ENCODE measurements around the gene FMO1. TPM values are rescaled to one million over a fixed set of nuclear protein-coding genes. Genes with fewer than 3 reads are reported as not detected.
"Not testable (repeated sequence)": the region's sequence is repeated elsewhere in the genome, so short reads cannot be mapped to it uniquely, and the experiment has no call there.

The FMO1 gene, protein sequence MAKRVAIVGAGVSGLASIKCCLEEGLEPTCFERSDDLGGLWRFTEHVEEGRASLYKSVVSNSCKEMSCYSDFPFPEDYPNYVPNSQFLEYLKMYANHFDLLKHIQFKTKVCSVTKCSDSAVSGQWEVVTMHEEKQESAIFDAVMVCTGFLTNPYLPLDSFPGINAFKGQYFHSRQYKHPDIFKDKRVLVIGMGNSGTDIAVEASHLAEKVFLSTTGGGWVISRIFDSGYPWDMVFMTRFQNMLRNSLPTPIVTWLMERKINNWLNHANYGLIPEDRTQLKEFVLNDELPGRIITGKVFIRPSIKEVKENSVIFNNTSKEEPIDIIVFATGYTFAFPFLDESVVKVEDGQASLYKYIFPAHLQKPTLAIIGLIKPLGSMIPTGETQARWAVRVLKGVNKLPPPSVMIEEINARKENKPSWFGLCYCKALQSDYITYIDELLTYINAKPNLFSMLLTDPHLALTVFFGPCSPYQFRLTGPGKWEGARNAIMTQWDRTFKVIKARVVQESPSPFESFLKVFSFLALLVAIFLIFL
- not detected in 2 replicates for total RNA-seq (2014; rRNA removed; shearing (Covaris generic))

DNA sequence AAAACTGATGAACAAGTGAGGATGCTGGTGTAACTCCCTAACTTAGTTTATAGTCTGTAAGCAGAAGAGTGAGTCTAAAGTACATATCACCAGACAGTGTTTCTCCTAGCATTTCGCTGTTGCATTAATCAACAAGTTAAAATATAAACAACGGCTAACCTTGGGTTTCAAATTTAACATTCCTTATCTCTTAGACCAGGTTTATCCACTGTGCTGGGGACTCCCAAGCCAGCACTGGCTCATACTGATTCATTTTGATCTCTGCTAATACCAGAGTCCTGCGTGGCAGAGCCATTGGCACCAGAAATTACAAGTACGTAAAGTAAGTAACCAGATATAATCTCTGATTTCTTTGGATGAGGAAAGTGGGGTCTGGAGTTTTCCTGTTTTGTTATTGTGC lies at the start of gene FMO1:
TSS of gene FMO1 (plus strand) at position 193 of the 400 bp plus-strand sequence. CDS start 9,594 bp downstream, outside the sequence.
- no peak for DNase-seq (ENCODE audit: low read depth)

DNA sequence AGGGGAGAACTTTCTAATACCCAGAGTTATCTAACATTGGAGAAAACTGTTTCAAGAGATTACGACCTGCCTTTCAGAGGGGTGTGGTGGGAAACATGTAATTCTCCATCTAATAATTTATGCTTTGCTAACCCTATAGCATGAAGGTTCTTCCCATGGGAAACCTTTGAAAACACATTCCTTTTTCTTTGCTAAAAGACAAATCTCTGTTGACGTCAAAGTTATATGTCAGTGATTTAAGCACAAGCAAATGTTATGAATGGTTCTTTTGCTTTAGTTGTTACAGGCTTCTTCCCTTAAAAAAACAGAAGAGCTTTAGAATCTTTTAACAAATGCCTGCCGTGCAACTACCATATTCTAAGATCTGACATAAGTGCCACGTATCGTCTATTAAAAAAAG lies 44.0 kb upstream of the FMO1 start:
- no peak for DNase-seq (ENCODE audit: low read depth)

DNA sequence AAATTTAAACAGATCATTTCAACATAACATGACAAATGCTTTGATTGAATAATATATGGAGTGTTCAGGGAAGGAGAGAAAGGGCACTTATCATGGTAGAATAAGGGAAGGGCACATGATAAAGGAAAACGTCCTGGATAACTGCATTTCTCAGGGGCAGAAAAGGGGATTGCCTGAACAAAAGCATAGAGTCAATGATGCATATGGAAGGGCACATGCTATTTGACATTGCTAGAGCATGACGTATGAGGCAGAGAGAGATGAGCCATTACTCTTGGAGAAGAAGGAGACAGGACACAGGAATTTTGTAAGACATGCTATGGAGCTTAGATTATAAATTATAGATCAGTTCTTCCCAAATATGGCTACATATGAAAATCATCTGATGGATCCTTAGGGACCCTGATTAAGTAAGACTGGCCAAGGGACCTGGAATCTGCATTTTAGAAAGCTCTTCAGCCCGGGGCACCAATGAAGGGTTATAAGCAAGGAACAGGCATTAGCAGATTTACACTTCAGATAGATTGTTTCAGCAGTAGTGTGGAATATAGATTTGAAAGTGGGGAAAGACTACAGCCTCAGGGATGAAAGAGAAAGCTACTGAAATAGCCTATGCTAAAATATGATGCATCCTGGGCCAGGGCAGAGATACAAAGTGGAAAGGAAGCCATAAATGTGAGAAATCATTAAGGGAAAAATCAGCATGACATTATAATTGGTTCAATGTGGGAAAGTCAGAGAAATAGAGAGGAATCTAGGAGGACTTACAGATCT lies 41.9 kb upstream of the FMO1 start:
- no peak for DNase-seq (ENCODE audit: low read depth)

- DNase-seq (ENCODE audit: low read depth), result no peak
Measured at GRCh38 chr1:171206978-171207355, 41.3 kb upstream of the FMO1 start.

DNA sequence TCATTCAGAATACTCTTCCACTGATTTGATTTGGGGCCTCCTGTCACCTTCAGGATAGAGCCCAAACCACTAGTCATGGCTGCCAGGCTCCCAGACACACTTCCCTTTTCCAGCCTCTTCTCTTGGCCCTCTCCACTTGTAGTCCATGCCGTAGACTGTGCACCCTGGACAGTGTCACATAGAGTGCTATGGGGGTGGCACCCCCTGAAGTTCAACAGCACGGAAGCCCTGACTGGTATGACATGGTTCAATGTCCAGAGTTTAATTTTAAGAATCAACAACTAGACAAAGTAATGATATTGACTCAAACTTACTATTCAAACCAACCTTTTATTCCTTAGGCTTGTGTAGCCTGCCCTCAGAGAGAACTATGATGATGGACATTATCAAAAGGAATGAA lies 40.9 kb upstream of the FMO1 start:
- DNase-seq (ENCODE audit: low read depth), result no peak

GRCh38 chr1:171210355-171210754 lies 37.9 kb upstream of the FMO1 start:
- DNase-seq (ENCODE audit: low read depth), result no peak

DNA sequence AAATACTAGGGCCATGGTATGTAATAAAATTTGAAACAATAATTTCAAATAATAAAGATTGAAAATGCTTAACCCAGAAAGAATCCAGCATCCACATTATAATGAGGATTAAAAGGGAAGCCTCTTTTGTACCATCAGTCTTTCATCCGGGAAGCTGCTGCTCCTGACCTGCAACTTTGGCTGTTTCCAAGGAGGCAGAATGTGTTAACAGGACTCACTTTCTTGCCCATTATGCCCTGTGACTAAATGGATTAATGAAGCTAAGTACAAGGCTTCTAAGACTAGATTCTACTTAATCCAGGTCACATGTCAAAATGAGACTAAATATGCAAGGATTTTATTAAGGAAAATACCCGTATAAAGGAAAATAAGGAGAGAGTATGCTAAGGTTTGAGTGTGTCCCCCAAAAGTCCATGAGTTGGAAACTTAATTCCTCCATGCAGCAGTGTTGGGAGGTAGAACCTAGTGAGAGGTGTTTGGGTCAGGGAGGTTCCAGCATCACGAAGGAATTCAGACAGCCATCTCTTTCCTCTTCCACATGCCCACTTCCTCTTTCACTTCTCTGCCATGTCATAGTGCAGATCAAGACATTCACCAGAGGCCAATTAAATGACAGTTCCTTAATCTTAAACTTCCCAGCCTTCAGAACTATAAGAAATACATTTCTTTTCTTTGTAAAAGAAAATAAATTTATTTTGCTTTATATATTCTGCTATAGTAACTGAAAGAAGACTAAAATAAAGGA lies 35.5 kb upstream of the FMO1 start:
- DNase-seq (ENCODE audit: low read depth), result no peak

DNA sequence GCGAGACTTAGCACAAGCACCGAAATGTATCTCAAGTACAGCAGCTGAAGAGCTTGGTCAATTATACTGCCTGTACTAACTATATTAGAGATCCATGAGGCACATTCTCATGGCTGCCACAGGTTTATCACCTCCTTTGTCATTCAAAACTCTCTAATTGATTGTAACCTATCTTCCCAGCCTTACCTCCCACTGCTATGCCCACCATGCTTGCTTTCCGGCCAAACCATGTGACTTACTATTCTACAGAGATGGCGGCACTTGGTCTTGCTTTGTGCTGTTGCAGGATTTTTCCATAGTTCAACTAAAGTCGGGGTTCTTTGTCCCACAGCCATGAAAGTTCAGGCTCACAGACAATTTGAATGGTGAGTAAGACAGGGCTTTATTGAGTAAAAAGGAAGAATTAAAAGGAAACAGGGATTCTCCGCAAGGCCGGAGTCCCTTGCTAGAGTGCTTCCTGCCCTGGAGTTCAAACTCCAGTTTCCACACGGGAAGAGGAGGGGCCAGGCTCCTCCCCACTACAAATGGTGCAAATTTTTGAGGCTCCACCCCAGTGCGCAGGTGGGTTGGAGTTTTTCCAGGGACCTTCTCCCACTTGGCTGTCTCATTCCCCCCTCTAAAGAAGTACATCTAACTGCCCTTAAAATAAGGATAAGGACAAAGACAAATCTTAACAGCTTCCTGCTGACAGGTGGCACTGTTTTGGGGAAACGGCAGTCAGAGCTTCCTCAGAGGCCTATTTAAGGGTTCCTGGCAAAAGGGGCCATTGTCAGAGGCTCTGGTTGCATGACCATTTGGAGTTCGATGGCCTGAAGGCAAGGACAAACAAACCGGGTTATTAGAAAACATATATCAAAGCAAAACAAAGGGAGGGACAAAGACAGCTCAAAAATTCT lies 34.5 kb upstream of the FMO1 start:
- no peak for DNase-seq (ENCODE audit: low read depth)

- no peak for DNase-seq (ENCODE audit: low read depth)
Measured at GRCh38 chr1:171217658-171218443, 30.4 kb upstream of the FMO1 start.

DNA sequence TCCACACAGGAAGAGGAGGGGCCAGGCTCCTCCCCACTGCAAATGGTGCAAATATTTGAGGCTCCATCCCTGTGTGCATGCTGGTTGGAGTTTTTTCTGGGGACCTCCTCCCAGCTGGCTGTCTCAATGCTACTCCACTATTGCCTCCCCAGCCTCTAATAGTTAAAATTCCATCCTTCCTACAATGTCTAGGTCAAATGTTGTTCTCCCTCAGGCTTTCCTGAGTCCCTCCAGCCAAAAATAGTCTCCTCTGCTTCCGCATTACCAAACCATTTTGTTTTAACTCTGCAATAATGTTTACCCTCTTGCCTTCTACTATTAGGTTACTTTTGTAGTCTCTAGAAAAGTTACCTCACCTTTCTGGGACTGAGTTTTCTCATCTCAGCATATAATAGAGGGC lies 29.6 kb upstream of the FMO1 start:
- DNase-seq (ENCODE audit: low read depth), result no peak

- DNase-seq (ENCODE audit: low read depth), result no peak
Measured at GRCh38 chr1:171219346-171220080, 28.8 kb upstream of the FMO1 start.

DNA sequence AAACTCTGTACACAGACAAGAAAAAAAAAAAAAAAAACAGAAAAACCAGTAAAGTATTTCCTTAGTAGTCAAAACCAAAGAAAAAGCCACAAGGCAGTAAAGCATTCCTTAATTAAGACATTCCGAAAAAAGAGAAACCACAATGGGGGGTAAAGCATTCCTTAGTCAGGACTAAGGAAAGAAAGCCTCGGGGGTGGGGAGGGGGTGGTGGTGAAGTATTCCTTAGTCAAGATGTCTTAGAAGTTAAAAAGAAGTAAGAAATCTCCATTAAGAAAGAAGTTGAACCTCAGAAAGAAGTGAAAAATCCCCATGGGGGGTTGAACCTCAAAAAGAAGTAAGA lies 28.2 kb upstream of the FMO1 start:
- DNase-seq (ENCODE audit: low read depth), result peak; percentile 61

DNA sequence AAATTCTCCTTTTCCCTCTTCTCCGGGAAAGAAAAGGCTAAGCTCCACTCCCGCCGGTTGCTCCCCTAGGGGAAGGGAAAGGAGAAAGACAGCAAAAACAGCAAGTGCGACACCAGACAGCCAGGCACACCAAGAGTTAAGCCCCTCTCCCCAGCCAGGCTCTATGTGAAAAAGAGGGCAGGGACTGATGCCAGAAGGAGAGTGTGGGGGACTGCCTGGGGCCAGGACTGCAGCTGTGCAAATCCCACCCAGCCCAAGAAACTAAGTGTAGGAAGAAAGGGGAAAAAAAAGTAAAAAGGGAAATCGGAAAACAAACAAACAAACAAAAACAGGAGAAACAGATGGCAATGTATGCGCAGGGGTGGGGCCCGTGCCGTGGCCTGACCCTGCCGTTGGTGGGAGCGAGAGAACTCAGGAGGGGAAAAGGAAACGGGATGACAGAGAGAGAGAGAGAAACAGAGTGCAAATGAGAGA lies 27.7 kb upstream of the FMO1 start:
- DNase-seq (ENCODE audit: low read depth), result no peak

GRCh38 chr1:171221665-171222591 lies 26.4 kb upstream of the FMO1 start:
- peak; percentile 25 for DNase-seq (ENCODE audit: low read depth)

GRCh38 chr1:171222936-171223335 lies 25.4 kb upstream of the FMO1 start:
- DNase-seq (ENCODE audit: low read depth), result no peak

DNA sequence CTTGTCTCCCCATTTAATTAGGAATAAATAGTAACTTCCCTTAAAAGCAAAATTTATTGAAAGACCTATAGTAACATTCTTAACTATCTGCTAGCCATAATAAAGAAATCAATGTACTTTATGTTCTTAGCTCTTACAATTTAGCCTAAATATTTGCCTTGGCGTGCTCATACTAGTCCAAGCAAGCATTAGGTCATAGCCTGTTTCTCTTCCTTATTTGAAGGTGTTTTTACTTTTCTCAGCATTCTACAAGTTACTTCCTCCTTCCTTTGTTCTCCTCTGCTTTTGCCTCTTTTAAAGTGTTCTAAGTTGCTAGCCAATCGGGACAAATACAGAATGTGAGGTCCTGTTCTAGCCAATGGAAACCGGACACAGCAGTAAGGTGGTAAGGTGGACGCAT lies 24.0 kb upstream of the FMO1 start:
- DNase-seq (ENCODE audit: low read depth), result not testable (repeated sequence)

GRCh38 chr1:171226747-171227370 lies 21.4 kb upstream of the FMO1 start:
- DNase-seq (ENCODE audit: low read depth), result peak; percentile 57

DNA sequence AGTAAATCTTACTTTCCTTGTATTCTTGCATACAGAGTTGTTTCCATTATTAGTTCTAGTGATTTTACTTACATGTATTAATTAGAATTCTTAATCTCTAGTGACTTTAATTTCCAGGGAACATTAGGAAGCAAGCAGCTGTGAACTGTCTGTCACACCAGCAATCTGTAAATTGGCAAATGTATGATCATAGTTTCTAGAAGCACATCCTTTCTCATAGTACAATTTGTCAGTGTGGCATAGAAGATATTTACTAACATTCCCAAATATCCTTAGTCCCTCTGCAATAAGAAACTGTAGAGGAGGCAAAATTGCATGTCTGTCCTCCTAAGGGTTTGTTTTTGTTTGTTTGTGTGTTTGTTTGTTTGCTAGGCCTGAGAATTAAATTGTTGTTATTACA lies 17.0 kb upstream of the FMO1 start:
- no peak for DNase-seq (ENCODE audit: low read depth)
